ENCODE results near the gene ARPC2. TPM values are rescaled to one million over a fixed set of nuclear protein-coding genes. Genes with fewer than 3 reads are reported as not detected.

Gene ARPC2
- total and polyA plus RNA-seq, 2 of the 13 experiments (the other 11 are each of a cell fraction or from before 2014, with no cell fraction given) = 168 to 303 TPM

DNA sequence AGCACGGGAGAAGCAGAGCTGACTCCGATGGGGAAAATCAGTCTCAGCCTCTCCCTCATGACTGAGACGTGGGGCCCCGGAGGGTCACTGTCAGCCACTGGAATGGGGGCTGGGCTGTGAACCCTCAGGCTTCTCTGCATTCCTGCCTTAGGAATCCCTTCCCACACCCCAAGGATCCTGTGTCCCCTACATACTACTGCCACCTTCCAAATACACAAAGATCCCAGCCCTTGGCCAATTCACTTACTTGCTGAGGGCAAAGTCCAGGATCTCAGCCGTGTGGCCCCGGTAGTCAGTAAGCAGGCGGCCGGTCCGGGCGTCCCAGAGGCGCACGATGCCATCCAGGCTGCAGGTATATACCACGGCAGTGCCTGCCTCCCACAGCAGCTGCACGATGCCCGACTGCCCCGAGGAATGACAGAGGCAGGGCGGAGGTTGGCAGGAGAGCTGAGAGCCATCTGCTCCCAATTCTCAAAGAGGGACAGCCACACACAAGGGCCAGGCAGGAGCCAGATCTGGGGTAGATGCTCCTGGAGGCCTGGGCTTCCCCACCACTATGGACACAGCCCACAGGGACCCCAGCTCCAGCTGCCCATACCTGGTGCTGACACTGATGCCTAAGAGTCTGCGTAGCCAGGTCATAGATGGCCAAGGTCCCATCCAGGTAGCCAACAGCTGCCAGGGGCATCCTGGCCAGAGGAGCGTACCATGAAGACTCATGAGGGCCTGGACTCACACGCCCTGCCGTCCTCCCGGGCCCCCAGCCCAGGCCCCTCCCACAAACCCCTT is 48.0 kb downstream of the ARPC2 start (continued):
- TF ChIP-seq, protein P1, sequence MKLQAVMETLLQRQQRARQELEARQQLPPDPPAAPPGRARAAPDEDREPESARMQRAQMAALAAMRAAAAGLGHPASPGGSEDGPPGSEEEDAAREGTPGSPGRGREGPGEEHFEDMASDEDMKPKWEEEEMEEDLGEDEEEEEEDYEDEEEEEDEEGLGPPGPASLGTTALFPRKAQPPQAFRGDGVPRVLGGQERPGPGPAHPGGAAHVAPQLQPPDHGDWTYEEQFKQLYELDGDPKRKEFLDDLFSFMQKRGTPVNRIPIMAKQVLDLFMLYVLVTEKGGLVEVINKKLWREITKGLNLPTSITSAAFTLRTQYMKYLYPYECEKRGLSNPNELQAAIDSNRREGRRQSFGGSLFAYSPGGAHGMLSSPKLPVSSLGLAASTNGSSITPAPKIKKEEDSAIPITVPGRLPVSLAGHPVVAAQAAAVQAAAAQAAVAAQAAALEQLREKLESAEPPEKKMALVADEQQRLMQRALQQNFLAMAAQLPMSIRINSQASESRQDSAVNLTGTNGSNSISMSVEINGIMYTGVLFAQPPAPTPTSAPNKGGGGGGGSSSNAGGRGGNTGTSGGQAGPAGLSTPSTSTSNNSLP (IDR thresholded peaks at IDR 0.05; ENCODE audit: low read depth, low read length) = no peak
- no peak for TF ChIP-seq NR2C2 (CRISPR knock-in tag; IDR thresholded peaks at IDR 0.05; ENCODE audit: borderline replicate concordance)
- no peak for TF ChIP-seq KDM6A (CRISPR knock-in tag; IDR thresholded peaks at IDR 0.05; ENCODE audit: low read depth)
- TF ChIP-seq ZNF703 (CRISPR knock-in tag; IDR thresholded peaks at IDR 0.05; ENCODE audit: borderline replicate concordance) = no peak
- no peak for TF ChIP-seq HCFC1 (IDR thresholded peaks at IDR 0.05; ENCODE audit: low read depth, low read length)
- TF ChIP-seq ZNF672 (CRISPR knock-in tag; IDR thresholded peaks at IDR 0.05) = no peak
- no peak for TF ChIP-seq HNRNPH1 (optimal IDR thresholded peaks at IDR 0.05; ENCODE audit: low read depth, low read length)
- TF ChIP-seq, protein P2, sequence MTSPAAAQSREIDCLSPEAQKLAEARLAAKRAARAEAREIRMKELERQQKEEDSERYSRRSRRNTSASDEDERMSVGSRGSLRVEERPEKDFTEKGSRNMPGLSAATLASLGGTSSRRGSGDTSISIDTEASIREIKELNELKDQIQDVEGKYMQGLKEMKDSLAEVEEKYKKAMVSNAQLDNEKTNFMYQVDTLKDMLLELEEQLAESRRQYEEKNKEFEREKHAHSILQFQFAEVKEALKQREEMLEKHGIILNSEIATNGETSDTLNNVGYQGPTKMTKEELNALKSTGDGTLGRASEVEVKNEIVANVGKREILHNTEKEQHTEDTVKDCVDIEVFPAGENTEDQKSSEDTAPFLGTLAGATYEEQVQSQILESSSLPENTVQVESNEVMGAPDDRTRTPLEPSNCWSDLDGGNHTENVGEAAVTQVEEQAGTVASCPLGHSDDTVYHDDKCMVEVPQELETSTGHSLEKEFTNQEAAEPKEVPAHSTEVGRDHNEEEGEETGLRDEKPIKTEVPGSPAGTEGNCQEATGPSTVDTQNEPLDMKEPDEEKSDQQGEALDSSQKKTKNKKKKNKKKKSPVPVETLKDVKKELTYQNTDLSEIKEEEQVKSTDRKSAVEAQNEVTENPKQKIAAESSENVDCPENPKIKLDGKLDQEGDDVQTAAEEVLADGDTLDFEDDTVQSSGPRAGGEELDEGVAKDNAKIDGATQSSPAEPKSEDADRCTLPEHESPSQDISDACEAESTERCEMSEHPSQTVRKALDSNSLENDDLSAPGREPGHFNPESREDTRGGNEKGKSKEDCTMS (CRISPR knock-in tag; conservative IDR thresholded peaks at IDR 0.05) = no peak
- TF ChIP-seq, protein P3, sequence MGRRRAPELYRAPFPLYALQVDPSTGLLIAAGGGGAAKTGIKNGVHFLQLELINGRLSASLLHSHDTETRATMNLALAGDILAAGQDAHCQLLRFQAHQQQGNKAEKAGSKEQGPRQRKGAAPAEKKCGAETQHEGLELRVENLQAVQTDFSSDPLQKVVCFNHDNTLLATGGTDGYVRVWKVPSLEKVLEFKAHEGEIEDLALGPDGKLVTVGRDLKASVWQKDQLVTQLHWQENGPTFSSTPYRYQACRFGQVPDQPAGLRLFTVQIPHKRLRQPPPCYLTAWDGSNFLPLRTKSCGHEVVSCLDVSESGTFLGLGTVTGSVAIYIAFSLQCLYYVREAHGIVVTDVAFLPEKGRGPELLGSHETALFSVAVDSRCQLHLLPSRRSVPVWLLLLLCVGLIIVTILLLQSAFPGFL (CRISPR knock-in tag; IDR thresholded peaks at IDR 0.05) = no peak
- 0 out of 2 replicates have a peak, but pooled peaks have one; percentile 10 for TF ChIP-seq ZNF746 (CRISPR knock-in tag; IDR thresholded peaks at IDR 0.05)
- TF ChIP-seq ZKSCAN8 (CRISPR knock-in tag; IDR thresholded peaks at IDR 0.05; ENCODE audit: borderline replicate concordance) = peak; percentile 42; the same call in 1 of the 2 replicates
- TF ChIP-seq FOXA3 (CRISPR knock-in tag; IDR thresholded peaks at IDR 0.05) = no peak
- TF ChIP-seq HDAC6 (IDR thresholded peaks at IDR 0.05; ENCODE audit: low read depth, low read length) = no peak
- TF ChIP-seq, protein P4, sequence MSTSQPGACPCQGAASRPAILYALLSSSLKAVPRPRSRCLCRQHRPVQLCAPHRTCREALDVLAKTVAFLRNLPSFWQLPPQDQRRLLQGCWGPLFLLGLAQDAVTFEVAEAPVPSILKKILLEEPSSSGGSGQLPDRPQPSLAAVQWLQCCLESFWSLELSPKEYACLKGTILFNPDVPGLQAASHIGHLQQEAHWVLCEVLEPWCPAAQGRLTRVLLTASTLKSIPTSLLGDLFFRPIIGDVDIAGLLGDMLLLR (CRISPR knock-in tag; IDR thresholded peaks at IDR 0.05) = no peak
- TF ChIP-seq PTBP1 (IDR thresholded peaks at IDR 0.05; ENCODE audit: low read depth, low read length, poor library complexity, severe bottlenecking) = no peak
- TF ChIP-seq, protein P5, sequence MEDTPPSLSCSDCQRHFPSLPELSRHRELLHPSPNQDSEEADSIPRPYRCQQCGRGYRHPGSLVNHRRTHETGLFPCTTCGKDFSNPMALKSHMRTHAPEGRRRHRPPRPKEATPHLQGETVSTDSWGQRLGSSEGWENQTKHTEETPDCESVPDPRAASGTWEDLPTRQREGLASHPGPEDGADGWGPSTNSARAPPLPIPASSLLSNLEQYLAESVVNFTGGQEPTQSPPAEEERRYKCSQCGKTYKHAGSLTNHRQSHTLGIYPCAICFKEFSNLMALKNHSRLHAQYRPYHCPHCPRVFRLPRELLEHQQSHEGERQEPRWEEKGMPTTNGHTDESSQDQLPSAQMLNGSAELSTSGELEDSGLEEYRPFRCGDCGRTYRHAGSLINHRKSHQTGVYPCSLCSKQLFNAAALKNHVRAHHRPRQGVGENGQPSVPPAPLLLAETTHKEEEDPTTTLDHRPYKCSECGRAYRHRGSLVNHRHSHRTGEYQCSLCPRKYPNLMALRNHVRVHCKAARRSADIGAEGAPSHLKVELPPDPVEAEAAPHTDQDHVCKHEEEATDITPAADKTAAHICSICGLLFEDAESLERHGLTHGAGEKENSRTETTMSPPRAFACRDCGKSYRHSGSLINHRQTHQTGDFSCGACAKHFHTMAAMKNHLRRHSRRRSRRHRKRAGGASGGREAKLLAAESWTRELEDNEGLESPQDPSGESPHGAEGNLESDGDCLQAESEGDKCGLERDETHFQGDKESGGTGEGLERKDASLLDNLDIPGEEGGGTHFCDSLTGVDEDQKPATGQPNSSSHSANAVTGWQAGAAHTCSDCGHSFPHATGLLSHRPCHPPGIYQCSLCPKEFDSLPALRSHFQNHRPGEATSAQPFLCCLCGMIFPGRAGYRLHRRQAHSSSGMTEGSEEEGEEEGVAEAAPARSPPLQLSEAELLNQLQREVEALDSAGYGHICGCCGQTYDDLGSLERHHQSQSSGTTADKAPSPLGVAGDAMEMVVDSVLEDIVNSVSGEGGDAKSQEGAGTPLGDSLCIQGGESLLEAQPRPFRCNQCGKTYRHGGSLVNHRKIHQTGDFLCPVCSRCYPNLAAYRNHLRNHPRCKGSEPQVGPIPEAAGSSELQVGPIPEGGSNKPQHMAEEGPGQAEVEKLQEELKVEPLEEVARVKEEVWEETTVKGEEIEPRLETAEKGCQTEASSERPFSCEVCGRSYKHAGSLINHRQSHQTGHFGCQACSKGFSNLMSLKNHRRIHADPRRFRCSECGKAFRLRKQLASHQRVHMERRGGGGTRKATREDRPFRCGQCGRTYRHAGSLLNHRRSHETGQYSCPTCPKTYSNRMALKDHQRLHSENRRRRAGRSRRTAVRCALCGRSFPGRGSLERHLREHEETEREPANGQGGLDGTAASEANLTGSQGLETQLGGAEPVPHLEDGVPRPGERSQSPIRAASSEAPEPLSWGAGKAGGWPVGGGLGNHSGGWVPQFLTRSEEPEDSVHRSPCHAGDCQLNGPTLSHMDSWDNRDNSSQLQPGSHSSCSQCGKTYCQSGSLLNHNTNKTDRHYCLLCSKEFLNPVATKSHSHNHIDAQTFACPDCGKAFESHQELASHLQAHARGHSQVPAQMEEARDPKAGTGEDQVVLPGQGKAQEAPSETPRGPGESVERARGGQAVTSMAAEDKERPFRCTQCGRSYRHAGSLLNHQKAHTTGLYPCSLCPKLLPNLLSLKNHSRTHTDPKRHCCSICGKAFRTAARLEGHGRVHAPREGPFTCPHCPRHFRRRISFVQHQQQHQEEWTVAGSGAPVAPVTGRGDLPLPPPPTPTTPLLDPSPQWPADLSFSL (CRISPR knock-in tag; IDR thresholded peaks at IDR 0.05) = no peak
